Peyer's patch (tissue), 4 donors: ENCODE data around the gene RNF11.

Experiments used
- CTCF ChIP-seq, 6 experiments: fragments of 450-650 bp in 4 of 6; fragments of 200-600 bp in 2 of 6; sonication (generic) in 1 of 6; IDR thresholded peaks; one replicate each; pipeline ENCODE4 v1.5.1; 2017 to 2019; ENCODE audit warnings: antibody characterized with exemption in 6 of 6, mild to moderate bottlenecking in 3 of 6, moderate library complexity in 1 of 6
- POLR2A ChIP-seq, 2 donors: fragments of 450-650 bp; IDR thresholded peaks; one replicate each; pipeline ENCODE4 v1.5.1; 2017; ENCODE audit warnings: antibody characterized with exemption in 2 of 2, mild to moderate bottlenecking in 2 of 2, moderate library complexity in 2 of 2

- TF ChIP-seq POLR2A (IDR thresholded peaks at IDR 0.05) = peak; percentile 31 to 40
- TF ChIP-seq CTCF (IDR thresholded peaks at IDR 0.05) = no peak
These were observed 668 bp downstream of the RNF11 start for GRCh38 chr1:51236531-51237350.
